ENCODE data around the gene GPC3.

Gene GPC3

DNA sequence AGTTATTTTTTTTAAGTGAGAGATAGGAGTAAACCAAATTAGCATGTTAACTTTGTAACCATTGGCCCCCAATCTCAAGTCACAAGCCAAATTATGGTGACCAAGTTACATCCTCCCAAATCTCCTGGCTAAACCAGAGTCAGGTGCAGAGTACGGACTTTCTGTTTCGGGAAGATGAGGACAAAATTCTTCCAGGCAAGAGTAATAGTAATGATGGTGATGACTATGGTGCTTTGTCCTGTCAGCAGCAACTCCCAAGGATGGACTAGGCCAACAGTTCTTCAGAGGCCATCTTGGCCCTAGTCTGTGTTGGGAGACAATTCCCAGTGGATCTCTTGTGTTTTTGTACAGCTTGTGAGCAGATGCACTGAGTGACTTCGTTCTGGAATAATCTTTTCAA lies 148.8 kb downstream of the GPC3 start:
- in situ Hi-C loops (cut with HindIII; ENCODE audit: low pct_ligation_motif_present, low sequenced_read_pairs) = no loop called here
- TF ChIP-seq, protein P1, sequence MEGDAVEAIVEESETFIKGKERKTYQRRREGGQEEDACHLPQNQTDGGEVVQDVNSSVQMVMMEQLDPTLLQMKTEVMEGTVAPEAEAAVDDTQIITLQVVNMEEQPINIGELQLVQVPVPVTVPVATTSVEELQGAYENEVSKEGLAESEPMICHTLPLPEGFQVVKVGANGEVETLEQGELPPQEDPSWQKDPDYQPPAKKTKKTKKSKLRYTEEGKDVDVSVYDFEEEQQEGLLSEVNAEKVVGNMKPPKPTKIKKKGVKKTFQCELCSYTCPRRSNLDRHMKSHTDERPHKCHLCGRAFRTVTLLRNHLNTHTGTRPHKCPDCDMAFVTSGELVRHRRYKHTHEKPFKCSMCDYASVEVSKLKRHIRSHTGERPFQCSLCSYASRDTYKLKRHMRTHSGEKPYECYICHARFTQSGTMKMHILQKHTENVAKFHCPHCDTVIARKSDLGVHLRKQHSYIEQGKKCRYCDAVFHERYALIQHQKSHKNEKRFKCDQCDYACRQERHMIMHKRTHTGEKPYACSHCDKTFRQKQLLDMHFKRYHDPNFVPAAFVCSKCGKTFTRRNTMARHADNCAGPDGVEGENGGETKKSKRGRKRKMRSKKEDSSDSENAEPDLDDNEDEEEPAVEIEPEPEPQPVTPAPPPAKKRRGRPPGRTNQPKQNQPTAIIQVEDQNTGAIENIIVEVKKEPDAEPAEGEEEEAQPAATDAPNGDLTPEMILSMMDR (IDR thresholded peaks at IDR 0.05; ENCODE audit: low read depth, low read length, missing control alignments) = no peak
- Histone ChIP-seq H3K4me3 (ENCODE audit: low read depth, low read length) (no peak overlapping the region), H3K27ac (no peak overlapping the region), H3K27me3 (replicated peaks) (no peaks in the 10 kb centered on the region), H3K36me3 (replicated peaks) (no peaks in the 10 kb centered on the region)
- no peak for DNase-seq

DNA sequence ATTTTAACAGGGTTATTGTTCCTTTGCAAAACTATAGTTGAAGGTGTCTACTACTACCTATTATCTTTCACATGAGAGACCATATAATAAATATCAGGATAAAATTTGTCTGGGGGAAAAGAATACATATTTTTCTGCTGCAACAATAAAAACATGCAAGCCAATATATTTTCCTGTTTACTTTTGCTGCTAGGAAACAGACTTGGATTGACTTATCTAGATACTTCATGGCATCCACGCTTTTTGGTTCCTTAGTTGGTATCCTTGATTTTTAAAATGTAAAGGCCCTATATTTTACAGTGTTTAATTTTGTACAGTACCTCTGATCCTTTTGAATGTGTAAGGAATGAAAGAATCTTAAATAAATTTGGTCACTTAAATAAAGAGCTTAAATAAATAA lies 150.6 kb downstream of the GPC3 start:
- TF ChIP-seq, protein P1 (IDR thresholded peaks at IDR 0.05; ENCODE audit: low read depth, low read length, missing control alignments) = no peak

DNA sequence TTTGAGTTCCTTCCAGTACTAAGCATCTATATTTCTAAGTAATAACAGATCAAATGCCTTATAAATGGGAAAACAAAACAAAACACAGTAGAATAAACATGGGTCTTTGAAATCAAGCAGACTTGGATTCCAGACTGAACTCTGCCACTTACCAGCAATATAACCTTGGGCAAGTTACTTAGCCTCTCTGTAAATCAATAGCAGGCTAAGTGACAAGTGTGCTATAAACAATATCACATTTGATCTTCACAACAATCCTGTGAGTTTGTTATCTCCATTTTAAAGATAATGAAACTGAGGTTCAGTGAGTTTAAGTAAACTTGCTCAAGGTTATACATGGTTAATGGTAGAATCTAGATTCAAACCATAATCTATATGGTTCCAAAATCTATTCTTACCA lies 165.8 kb downstream of the GPC3 start:
- TF ChIP-seq, protein P1 (IDR thresholded peaks at IDR 0.05; ENCODE audit: low read depth, low read length, missing control alignments) = no peak
- no peak overlapping the region for H3K4me3 ChIP-seq (ENCODE audit: low read depth, low read length)
- no peaks in the 10 kb centered on the region for H3K27me3 ChIP-seq (replicated peaks)
- in situ Hi-C loops (cut with HindIII; ENCODE audit: low pct_ligation_motif_present, low sequenced_read_pairs) = no loop called here
- DNase-seq = no peak
- no peak overlapping the region for H3K27ac ChIP-seq
- H3K36me3 ChIP-seq (replicated peaks) = no peaks in the 10 kb centered on the region

More for the DNA sequence above, 150.6 kb downstream of the GPC3 start:
- H3K4me3 ChIP-seq (ENCODE audit: low read depth, low read length) = no peak overlapping the region
- no peak overlapping the region for H3K27ac ChIP-seq
- DNase-seq = no peak
- no peaks in the 10 kb centered on the region for H3K27me3 ChIP-seq (replicated peaks)
- in situ Hi-C loops (cut with HindIII; ENCODE audit: low pct_ligation_motif_present, low sequenced_read_pairs) = no loop called here
- no peaks in the 10 kb centered on the region for H3K36me3 ChIP-seq (replicated peaks)

DNA sequence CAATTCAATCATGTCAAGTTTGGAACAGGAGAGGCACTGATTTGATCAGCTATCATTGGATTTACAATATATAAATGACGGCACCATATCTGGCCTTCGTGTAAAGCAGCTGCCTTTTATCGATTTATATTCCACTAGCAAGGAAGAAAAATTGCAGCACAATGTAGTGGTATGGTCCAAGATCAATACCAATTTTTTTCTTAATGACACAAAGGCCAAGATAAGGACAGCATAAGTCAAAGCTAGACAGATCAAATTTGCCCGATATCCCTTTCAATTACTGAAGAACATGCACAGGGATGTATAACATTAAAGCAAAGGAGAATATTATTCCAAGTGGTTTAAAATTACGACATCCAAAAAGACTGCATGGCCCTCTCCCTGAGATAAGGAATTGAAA lies 167.4 kb downstream of the GPC3 start:
- no peaks in the 10 kb centered on the region for H3K36me3 ChIP-seq (replicated peaks)
- no peak overlapping the region for H3K4me3 ChIP-seq (ENCODE audit: low read depth, low read length)
- no peak for DNase-seq
- H3K27me3 ChIP-seq (replicated peaks) = no peaks in the 10 kb centered on the region
- TF ChIP-seq, protein P1 (IDR thresholded peaks at IDR 0.05; ENCODE audit: low read depth, low read length, missing control alignments) = no peak
- in situ Hi-C loops (cut with HindIII; ENCODE audit: low pct_ligation_motif_present, low sequenced_read_pairs) = no loop called here
- H3K27ac ChIP-seq = no peak overlapping the region

DNA sequence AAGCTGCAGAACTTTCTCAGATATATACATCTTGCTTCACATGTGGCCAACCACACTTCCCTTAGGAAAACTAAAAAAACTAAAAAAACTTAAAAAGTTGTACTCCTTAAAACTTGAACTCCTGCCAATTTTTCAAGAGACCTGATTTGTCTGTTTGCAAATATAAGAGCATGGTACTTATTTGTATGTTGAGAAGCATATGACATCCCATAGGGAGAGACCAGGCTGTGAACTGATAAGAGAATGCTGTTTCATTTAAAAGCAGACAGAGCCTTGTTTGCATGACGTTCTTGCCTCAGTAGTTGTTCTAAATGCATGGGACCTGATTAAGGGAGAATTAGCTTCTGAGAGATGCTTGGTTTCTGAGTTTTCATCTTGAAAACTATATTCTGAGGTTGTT lies 169.9 kb downstream of the GPC3 start:
- H3K27ac ChIP-seq = no peak overlapping the region
- H3K36me3 ChIP-seq (replicated peaks) = no peaks in the 10 kb centered on the region
- in situ Hi-C loops (cut with HindIII; ENCODE audit: low pct_ligation_motif_present, low sequenced_read_pairs) = no loop called here
- TF ChIP-seq, protein P1 (IDR thresholded peaks at IDR 0.05; ENCODE audit: low read depth, low read length, missing control alignments) = no peak
- no peak overlapping the region for H3K4me3 ChIP-seq (ENCODE audit: low read depth, low read length)
- H3K27me3 ChIP-seq (replicated peaks) = no peaks in the 10 kb centered on the region
- no peak for DNase-seq

DNA sequence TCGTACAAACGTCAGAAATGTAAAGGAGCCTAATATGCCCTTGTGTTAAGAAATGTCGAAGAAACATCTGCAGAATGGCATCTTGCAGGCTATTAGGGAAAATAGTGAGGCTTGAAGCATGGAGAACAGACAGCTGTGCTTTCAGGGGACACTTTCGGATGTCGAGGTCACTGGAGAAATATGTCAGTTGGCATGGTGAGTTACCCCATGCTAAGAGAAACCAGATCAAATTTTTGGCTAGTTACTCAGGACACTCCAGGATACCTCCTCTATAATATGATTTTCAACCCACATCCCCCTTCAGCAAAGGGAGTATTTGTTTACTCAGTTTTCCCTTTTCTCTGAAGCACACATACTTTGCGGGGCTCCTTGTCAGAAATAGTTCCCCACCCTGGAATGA lies 171.4 kb downstream of the GPC3 start:
- Histone ChIP-seq H3K4me3 (ENCODE audit: low read depth, low read length) (no peak overlapping the region), H3K36me3 (replicated peaks) (no peaks in the 10 kb centered on the region), H3K27me3 (replicated peaks) (no peaks in the 10 kb centered on the region), H3K27ac (no peak overlapping the region)
- DNase-seq = no peak
- in situ Hi-C loops (cut with HindIII; ENCODE audit: low pct_ligation_motif_present, low sequenced_read_pairs) = no loop called here
- TF ChIP-seq, protein P1 (IDR thresholded peaks at IDR 0.05; ENCODE audit: low read depth, low read length, missing control alignments) = no peak

All from brain microvascular endothelial cell (primary cell).